Endothelial cell of umbilical vein (primary cell): ENCODE data around the gene ELOVL2. TPM values are rescaled to one million over a fixed set of nuclear protein-coding genes. Genes with fewer than 3 reads are reported as not detected.

Source experiments
- BruUV-seq: library from RNA; stranded (reverse); fragments of 400-500 nt; replicated peaks from 2 replicates; lab custom pipeline; 2021; lab: Mats Ljungman, UMichigan
- CTCF ChIA-PET: fragments of 300-600, 350-600 bp; sonication (Branson Sonifier 250); formaldehyde crosslinking; loops from one replicate; lab custom pipeline; 2021; ENCODE audit warnings: antibody characterized with exemption, inconsistent platforms; lab: Charles Lee
- POLR2A ChIA-PET: fragments of 300-600, 350-600 bp; sonication (Branson Sonifier 250); formaldehyde crosslinking; loops from one replicate; lab custom pipeline; 2021; ENCODE audit warnings: antibody characterized with exemption, inconsistent platforms; lab: Charles Lee
- DNase-seq: peaks from one replicate; pipeline ENCODE4 v3.0.0-alpha.2; 2011; ENCODE audit warnings: low read depth, low spot score
- FAIRE-seq: peaks from 2 replicates; lab custom pipeline; 2011; peaks lifted over from hg19 to GRCh38; lab: Jason Lieb, UNC
- H2AFZ ChIP-seq: 2 replicates; pipeline ENCODE4 v1.6.0; 2012; ENCODE audit warnings: low read depth, low read length, control low read depth, inconsistent platforms
- H3K27ac ChIP-seq: 2 replicates; pipeline ENCODE4 v1.5.1; 2011; ENCODE audit warnings: low read depth, mild to moderate bottlenecking, control low read depth, low read length, moderate library complexity; ENCODE audit not compliant: insufficient read depth
- H3K27me3 ChIP-seq, 2 experiments: 2 replicates each; pipeline versions ENCODE4 v1.6.0 to v1.6.1; 2011; ENCODE audit warnings: low read length in 2 of 2, mixed read lengths in 1 of 2; ENCODE audit not compliant: control insufficient read depth in 2 of 2, insufficient read depth in 2 of 2
- H3K36me3 ChIP-seq, 2 experiments: 2 replicates in 1 of 2; 3 replicates in 1 of 2; pipeline ENCODE4 v1.5.1; 2011; ENCODE audit warnings: low read length in 2 of 2, mild to moderate bottlenecking in 1 of 2, moderate library complexity in 1 of 2; ENCODE audit not compliant: control insufficient read depth in 2 of 2, insufficient read depth in 2 of 2; ENCODE audit errors: extremely low read depth in 1 of 2
- H3K4me1 ChIP-seq: 3 replicates; pipeline ENCODE4 v1.5.1; 2011; ENCODE audit warnings: mild to moderate bottlenecking, low read length; ENCODE audit not compliant: control insufficient read depth, insufficient read depth; ENCODE audit errors: extremely low read depth
- H3K4me2 ChIP-seq: 2 replicates; pipeline ENCODE4 v1.6.1; 2011; ENCODE audit warnings: low read length, control low read depth, mixed read lengths; ENCODE audit not compliant: insufficient read depth
- H3K4me3 ChIP-seq, 3 experiments: fragments of 200-600 bp in 1 of 3; sonication (generic), shearing (Covaris generic) in 1 of 3; replicated peaks in 1 of 3; 2 replicates each; pipeline ENCODE4 v1.5.1; 2011 to 2016; ENCODE audit warnings: control low read depth in 3 of 3, low read length in 3 of 3, mild to moderate bottlenecking in 2 of 3, inconsistent platforms in 1 of 3, low read depth in 1 of 3, moderate library complexity in 1 of 3; ENCODE audit not compliant: insufficient read depth in 1 of 3
- H3K79me2 ChIP-seq: 2 replicates; pipeline ENCODE4 v1.6.0; 2012; ENCODE audit warnings: low read length, inconsistent platforms; ENCODE audit not compliant: control insufficient read depth, insufficient read depth
- H3K9ac ChIP-seq: replicated peaks from 2 replicates; pipeline ENCODE3; 2011; ENCODE audit warnings: low read length, control low read depth; ENCODE audit not compliant: insufficient read depth; ENCODE audit errors: extremely low read depth
- H3K9me1 ChIP-seq: replicated peaks from 3 replicates; pipeline ENCODE4 v1.6.0; 2011; ENCODE audit warnings: mild to moderate bottlenecking, low read length; ENCODE audit not compliant: control insufficient read depth, insufficient read depth; ENCODE audit errors: extremely low read depth
- H3K9me3 ChIP-seq: replicated peaks from 2 replicates; pipeline ENCODE4 v1.5.1; 2012; ENCODE audit warnings: low read length, inconsistent platforms; ENCODE audit not compliant: control insufficient read depth, insufficient read depth
- H4K20me1 ChIP-seq: replicated peaks from 2 replicates; pipeline ENCODE3; 2011; ENCODE audit warnings: mild to moderate bottlenecking, low read length; ENCODE audit not compliant: control insufficient read depth, insufficient read depth; ENCODE audit errors: extremely low read depth
- EZH2 ChIP-seq: IDR thresholded peaks from 2 replicates; pipeline ENCODE4 v1.6.1; 2012; ENCODE audit warnings: borderline replicate concordance, low read depth, mild to moderate bottlenecking, moderate library complexity, low read length, inconsistent platforms; ENCODE audit not compliant: severe bottlenecking
- FOS ChIP-seq: IDR thresholded peaks from 2 replicates; pipeline ENCODE4 v1.6.1; 2011; ENCODE audit warnings: mild to moderate bottlenecking, low read length, moderate library complexity, borderline replicate concordance; ENCODE audit not compliant: insufficient read depth
- GATA2 ChIP-seq: IDR thresholded peaks from 2 replicates; pipeline ENCODE4 v1.7.0; 2011; ENCODE audit warnings: low read depth, mild to moderate bottlenecking, moderate library complexity, mixed read lengths, low read length; ENCODE audit not compliant: insufficient read length, insufficient read depth
- JUN ChIP-seq: IDR thresholded peaks from 2 replicates; pipeline ENCODE4 v1.6.1; 2011; ENCODE audit warnings: borderline replicate concordance, low read depth; ENCODE audit not compliant: insufficient read length, insufficient read depth
- MYC ChIP-seq: IDR thresholded peaks from one replicate; pipeline ENCODE4 v1.6.1; 2011; ENCODE audit warnings: mild to moderate bottlenecking, low read depth, low read length
- POLR2A ChIP-seq: IDR thresholded peaks from 2 replicates; pipeline ENCODE4 v1.6.1; 2012; ENCODE audit warnings: low read depth, mild to moderate bottlenecking, control low read depth, low read length
- POLR2AphosphoS5 ChIP-seq: IDR thresholded peaks from 2 replicates; pipeline ENCODE4 v1.6.1; 2012; ENCODE audit warnings: low read depth, mild to moderate bottlenecking, control low read depth, low read length, moderate library complexity; ENCODE audit not compliant: insufficient read depth
- dilution Hi-C: fragments of 300-500 bp; cut with MboI; formaldehyde crosslinking; loops from one replicate; pipeline ENCODE4 v1.15.0; 2019; ENCODE audit warnings: low sequenced_read_pairs; ENCODE audit not compliant: extremely low pct_ligation_motif_present
- intact Hi-C: fragments of 100-400 bp; cut with micrococcal nuclease; formaldehyde crosslinking; loops from one replicate; pipeline ENCODE4 v1.10.0; 2022
- polyA plus RNA-seq, 4 experiments: library from polyadenylated mRNA; depleted of rRNA in 3 of 4; stranded (reverse) in 3 of 4; unstranded in 1 of 4; fragments of >200 nt; gene quantifications; 2 replicates each; pipeline versions ENCODE4 v1.2.1 to v1.2.3, GENCODE V29; 2011 to 2012; ENCODE audit warnings: missing spikeins in 1 of 4
- total RNA-seq: library from RNA; stranded (reverse); gene quantifications from 2 replicates; pipeline ENCODE4 v1.2.3, GENCODE V29; 2021
- TF ChIP-seq, protein P1 (sequence below): IDR thresholded peaks from 2 replicates; pipeline ENCODE4 v1.6.1; 2011; ENCODE audit not compliant: insufficient read depth, insufficient read length
- TF ChIP-seq, protein P2 (sequence below), 2 donors: IDR thresholded peaks; 1 replicate in 1 of 2; 2 replicates in 1 of 2; pipeline ENCODE4 v1.5.1; 2011; ENCODE audit warnings: low read length in 2 of 2, mild to moderate bottlenecking in 2 of 2, moderate library complexity in 2 of 2, control low read depth in 1 of 2, inconsistent platforms in 1 of 2, low read depth in 1 of 2; ENCODE audit not compliant: insufficient read depth in 1 of 2; ENCODE audit errors: extremely low read depth in 1 of 2

The ELOVL2 gene
- total and polyA plus RNA-seq, 2 donors (not counting 3 experiments of a cell fraction or from before 2014, with no cell fraction given) = not detected

DNA sequence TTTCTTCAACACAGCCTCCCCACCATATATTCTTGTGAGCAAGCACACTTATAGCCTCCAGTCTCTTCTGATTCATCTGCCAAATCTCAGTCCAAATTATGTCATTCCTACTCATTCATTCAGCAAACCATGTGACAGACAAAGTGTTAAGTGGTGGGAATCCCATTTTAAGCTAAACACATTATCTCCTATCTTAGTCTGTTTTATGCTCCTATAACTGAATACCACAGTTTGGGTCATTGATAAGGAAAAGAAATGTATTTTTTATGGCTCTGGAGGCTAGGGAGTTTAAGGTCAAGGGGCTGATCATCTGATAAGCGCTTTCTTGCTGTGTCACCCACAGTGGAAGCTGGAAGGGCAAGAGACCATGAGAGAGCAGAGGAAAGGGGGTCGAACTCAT, 25.7 kb upstream of the ELOVL2 start:
- Histone ChIP-seq H3K4me2 (no peak overlapping the region), H3K79me2 (no peaks in the 10 kb centered on the region), H3K9ac (no peak overlapping the region), H3K4me1 (no peaks in the 10 kb centered on the region), H4K20me1 (no peaks in the 10 kb centered on the region), H3K27ac (no peak overlapping the region), H3K27me3 (peaks cover 0 to 3% of the 10 kb centered on the region in 2 experiments), H3K9me3 (no peaks in the 10 kb centered on the region), H3K36me3 (no peaks in the 10 kb centered on the region), H2AFZ (no peak overlapping the region), H3K4me3 (no peak overlapping the region), H3K9me1 (no peaks in the 10 kb centered on the region)
- DNase-seq (no peak), FAIRE-seq (no peak)
- ChIA-PET POLR2A (no interaction called here), CTCF (interaction anchor here (1.0 to 3.6 kb wide), 17 partner anchors 10 to 590 kb away, joined by 3 to 201 read pairs (median 7); no protein-coding TSS in a partner anchor)
- TF ChIP-seq FOS (no peak), EZH2 (no peak), GATA2 (no peak), JUN (no peak), POLR2A (no peak), POLR2AphosphoS5 (no peak), MYC (no peak)
- TF ChIP-seq, protein P1, sequence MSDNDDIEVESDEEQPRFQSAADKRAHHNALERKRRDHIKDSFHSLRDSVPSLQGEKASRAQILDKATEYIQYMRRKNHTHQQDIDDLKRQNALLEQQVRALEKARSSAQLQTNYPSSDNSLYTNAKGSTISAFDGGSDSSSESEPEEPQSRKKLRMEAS = no peak
- TF ChIP-seq, protein P2, sequence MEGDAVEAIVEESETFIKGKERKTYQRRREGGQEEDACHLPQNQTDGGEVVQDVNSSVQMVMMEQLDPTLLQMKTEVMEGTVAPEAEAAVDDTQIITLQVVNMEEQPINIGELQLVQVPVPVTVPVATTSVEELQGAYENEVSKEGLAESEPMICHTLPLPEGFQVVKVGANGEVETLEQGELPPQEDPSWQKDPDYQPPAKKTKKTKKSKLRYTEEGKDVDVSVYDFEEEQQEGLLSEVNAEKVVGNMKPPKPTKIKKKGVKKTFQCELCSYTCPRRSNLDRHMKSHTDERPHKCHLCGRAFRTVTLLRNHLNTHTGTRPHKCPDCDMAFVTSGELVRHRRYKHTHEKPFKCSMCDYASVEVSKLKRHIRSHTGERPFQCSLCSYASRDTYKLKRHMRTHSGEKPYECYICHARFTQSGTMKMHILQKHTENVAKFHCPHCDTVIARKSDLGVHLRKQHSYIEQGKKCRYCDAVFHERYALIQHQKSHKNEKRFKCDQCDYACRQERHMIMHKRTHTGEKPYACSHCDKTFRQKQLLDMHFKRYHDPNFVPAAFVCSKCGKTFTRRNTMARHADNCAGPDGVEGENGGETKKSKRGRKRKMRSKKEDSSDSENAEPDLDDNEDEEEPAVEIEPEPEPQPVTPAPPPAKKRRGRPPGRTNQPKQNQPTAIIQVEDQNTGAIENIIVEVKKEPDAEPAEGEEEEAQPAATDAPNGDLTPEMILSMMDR (IDR thresholded peaks at IDR 0.05; ENCODE audit: extremely low read depth in 1 of 2, insufficient read depth in 1 of 2, low read depth in 1 of 2, low read length in 2 of 2) = no peak
- dilution Hi-C loops = no loop called here
- intact Hi-C loops = loop anchor here (1.0 kb wide), 2 partner anchors 115 to 427 kb away; no protein-coding TSS in a partner anchor
- BruUV-seq = no TSS peak
